Endothelial cell (in vitro differentiated cells): ENCODE measurements around the gene ZNF783. TPM values are rescaled to one million over a fixed set of nuclear protein-coding genes. Genes with fewer than 3 reads are reported as not detected.
A peak's percentile ranks its signal among the peaks of the same experiment; 100 is the strongest.

ENCODE experiments used
- DNase-seq: peaks from one replicate; pipeline ENCODE4 v3.0.0; 2021; ENCODE audit warnings: low spot score
- H3K27ac Mint-ChIP-seq: one replicate; pipeline ENCODE4 v1.8.0; 2021; ENCODE audit warnings: mixed read lengths, inconsistent platforms; ENCODE audit not compliant: unreplicated experiment
- H3K27me3 Mint-ChIP-seq: one replicate; pipeline ENCODE4 v1.8.0; 2021; ENCODE audit warnings: mild to moderate bottlenecking, moderate library complexity, mixed read lengths, inconsistent platforms; ENCODE audit not compliant: unreplicated experiment
- H3K36me3 Mint-ChIP-seq: one replicate; pipeline ENCODE4 v1.8.0; 2021; ENCODE audit warnings: mild to moderate bottlenecking, low read depth, mixed read lengths, inconsistent platforms; ENCODE audit not compliant: unreplicated experiment
- H3K4me1 Mint-ChIP-seq: one replicate; pipeline ENCODE4 v1.8.0; 2021; ENCODE audit warnings: mild to moderate bottlenecking, mixed read lengths, inconsistent platforms; ENCODE audit not compliant: unreplicated experiment
- H3K4me3 Mint-ChIP-seq: one replicate; pipeline ENCODE4 v1.8.0; 2021; ENCODE audit warnings: mild to moderate bottlenecking, mixed read lengths, inconsistent platforms; ENCODE audit not compliant: unreplicated experiment
- H3K9me3 Mint-ChIP-seq: one replicate; pipeline ENCODE4 v1.8.0; 2021; ENCODE audit warnings: mixed read lengths, inconsistent platforms; ENCODE audit not compliant: unreplicated experiment
- CTCF ChIP-seq: fragments of 200-600 bp; sonication (generic); IDR thresholded peaks from one replicate; pipeline ENCODE4 v1.5.0; 2021; ENCODE audit warnings: antibody characterized with exemption; ENCODE audit not compliant: unreplicated experiment
- total RNA-seq: library from RNA; stranded (reverse); fragmentation: NEBNext Ultra II Directional; extraction: Animal tissue kit (Norgen Biotek cat#: 25700); gene quantifications from one replicate; pipeline ENCODE4 v1.2.1, GENCODE V29; 2021; ENCODE audit not compliant: unreplicated experiment

ZNF783 gene
- total RNA-seq, 1 donor from 2014 or later, result 15.3 TPM

GRCh38 chr7:149238051-149238450, 23.9 kb upstream of the ZNF783 start:
- Mint-ChIP-seq H3K27me3 (peaks cover 1% of the 10 kb centered on the region), H3K9me3 (no peaks in the 10 kb centered on the region), H3K27ac (no peak overlapping the region), H3K4me1 (peaks cover 13% of the 10 kb centered on the region), H3K36me3 (peaks cover 11% of the 10 kb centered on the region), H3K4me3 (peak overlapping the region; percentile 23)
- TF ChIP-seq CTCF, result no peak
- DNase-seq, result no peak

- Mint-ChIP-seq H3K27ac (peak within 1 kb of the TSS; percentile 84), H3K4me1 (peaks cover 13% of the 10 kb centered on the region), H3K4me3 (peak within 1 kb of the TSS; percentile 99), H3K9me3 (no peaks in the 10 kb centered on the region), H3K36me3 (peaks cover 11% of the 10 kb centered on the region), H3K27me3 (peaks cover 1% of the 10 kb centered on the region)
- peak; percentile 61 for TF ChIP-seq CTCF
- peak; percentile 94 for DNase-seq
Measured at GRCh38 chr7:149239345-149240143, 22.5 kb upstream of the ZNF783 start, which contains the start of gene ZNF212. TSS of gene ZNF212 (plus strand) at chr7:149239651. CDS start at chr7:149239779, 128 bp downstream.

- Mint-ChIP-seq H3K4me3 (peak overlapping the region; percentile 99), H3K36me3 (peaks cover 11% of the 10 kb centered on the region), H3K4me1 (peaks cover 13% of the 10 kb centered on the region), H3K27me3 (peaks cover 1% of the 10 kb centered on the region), H3K27ac (peak overlapping the region; percentile 13), H3K9me3 (no peaks in the 10 kb centered on the region)
- TF ChIP-seq CTCF, result no peak
- no peak for DNase-seq
Measured at GRCh38 chr7:149240637-149241036, 21.4 kb upstream of the ZNF783 start.

GRCh38 chr7:149241696-149242095, 20.3 kb upstream of the ZNF783 start:
- no peak for DNase-seq
- Mint-ChIP-seq H3K36me3 (peaks cover 11% of the 10 kb centered on the region), H3K9me3 (no peaks in the 10 kb centered on the region), H3K27ac (no peak overlapping the region), H3K4me1 (peaks cover 16% of the 10 kb centered on the region), H3K27me3 (peaks cover 1% of the 10 kb centered on the region), H3K4me3 (no peak overlapping the region)
- TF ChIP-seq CTCF, result no peak

- no peak for TF ChIP-seq CTCF
- Mint-ChIP-seq H3K27ac (no peak overlapping the region), H3K9me3 (no peaks in the 10 kb centered on the region), H3K27me3 (no peaks in the 10 kb centered on the region), H3K4me1 (peaks cover 7% of the 10 kb centered on the region), H3K4me3 (no peak overlapping the region), H3K36me3 (peaks cover 11% of the 10 kb centered on the region)
- no peak for DNase-seq
Measured at GRCh38 chr7:149245244-149245643, 16.8 kb upstream of the ZNF783 start.
